GM12878 (cell line): ENCODE data around the gene TBC1D1. TPM values are rescaled to one million over a fixed set of nuclear protein-coding genes. Genes with fewer than 3 reads are reported as not detected.

Experiments
- ATAC-seq: fragments of 200-7000 bp; cut with Tn5 transposase; 3 replicates; pipeline ENCODE4 v1.9.1; 2020; ENCODE audit warnings: mild to moderate bottlenecking, moderate library complexity
- BruUV-seq: library from RNA; stranded (reverse); fragments of 400-500 nt; replicated peaks from 2 replicates; lab custom pipeline; 2021; lab: Mats Ljungman, UMichigan
- CTCF ChIA-PET: fragments of 300-600 bp; sonication (Branson Sonifier 250); formaldehyde crosslinking; extraction: SDS; loops from one replicate; lab custom pipeline; 2021; ENCODE audit warnings: inconsistent platforms; lab: Yijun Ruan, JAX
- POLR2A ChIA-PET: fragments of 350-600 bp; formaldehyde crosslinking; extraction: SDS; loops from one replicate; lab custom pipeline; 2021; ENCODE audit warnings: inconsistent platforms; lab: Charles Lee
- RAD21 ChIA-PET: fragments of 300-600 bp; sonication (Branson Sonifier 250); formaldehyde crosslinking; loops from one replicate; lab custom pipeline; 2023; ENCODE audit warnings: antibody characterized with exemption; ENCODE audit not compliant: unreplicated experiment; lab: Charles Lee
- SMC1A ChIA-PET: fragments of 300-600 bp; sonication (Branson Sonifier 250); formaldehyde crosslinking; loops from one replicate; lab custom pipeline; 2023; ENCODE audit not compliant: unreplicated experiment, uncharacterized antibody; lab: Charles Lee
- DNase-seq: peaks from one replicate; pipeline ENCODE4 v3.0.0-alpha.2; 2011; ENCODE audit warnings: low read depth, low spot score
- FAIRE-seq: peaks from 3 replicates; lab custom pipeline; 2011; peaks lifted over from hg19 to GRCh38; lab: Jason Lieb, UNC
- H2AFZ ChIP-seq: 2 replicates; pipeline ENCODE4 v1.6.0; 2011; ENCODE audit warnings: low read depth, low read length, control low read depth; ENCODE audit not compliant: control insufficient read depth
- H3K27ac ChIP-seq: 2 replicates; pipeline ENCODE4 v1.5.1; 2011; ENCODE audit warnings: control low read depth; ENCODE audit not compliant: control insufficient read depth, insufficient read depth
- H3K27me3 ChIP-seq, 2 experiments: replicated peaks in 1 of 2; 2 replicates each; pipeline versions ENCODE4 v1.6.0 to v1.6.1; 2011; ENCODE audit warnings: low read length in 1 of 2; ENCODE audit not compliant: control insufficient read depth in 2 of 2, insufficient read depth in 2 of 2
- H3K36me3 ChIP-seq, 2 experiments: 2 replicates each; pipeline ENCODE4 v1.5.1; 2011; ENCODE audit warnings: low read length in 1 of 2; ENCODE audit not compliant: control insufficient read depth in 2 of 2, insufficient read depth in 2 of 2
- H3K4me1 ChIP-seq: 2 replicates; pipeline ENCODE4 v1.6.1; 2011; ENCODE audit warnings: mild to moderate bottlenecking, low read length, moderate library complexity, mixed read lengths; ENCODE audit not compliant: control insufficient read depth, insufficient read depth
- H3K4me2 ChIP-seq: 2 replicates; pipeline ENCODE4 v1.6.0; 2011; ENCODE audit warnings: control low read depth; ENCODE audit not compliant: control insufficient read depth, insufficient read depth
- H3K4me3 ChIP-seq: fragments of 200-600 bp; sonication (generic); 2 replicates; pipeline ENCODE4 v1.5.1; 2016
- H3K79me2 ChIP-seq: 2 replicates; pipeline ENCODE4 v1.6.0; 2011; ENCODE audit warnings: low read length; ENCODE audit not compliant: control insufficient read depth, insufficient read depth
- H3K9ac ChIP-seq: 2 replicates; pipeline ENCODE4 v1.8.0; 2011; ENCODE audit warnings: low read length, control low read depth, mixed read lengths; ENCODE audit not compliant: control insufficient read depth, insufficient read depth
- H3K9me3 ChIP-seq: replicated peaks from 3 replicates; pipeline ENCODE4 v1.5.1; 2011; ENCODE audit warnings: mild to moderate bottlenecking, low read length; ENCODE audit not compliant: control insufficient read depth, insufficient read depth
- H4K20me1 ChIP-seq: 2 replicates; pipeline ENCODE4 v1.6.0; 2011; ENCODE audit not compliant: control insufficient read depth, insufficient read depth
- CBX3 ChIP-seq: fragments of 200-600 bp; sonication (generic); IDR thresholded peaks from 2 replicates; pipeline ENCODE4 v1.6.1; 2016; ENCODE audit warnings: low read depth, borderline replicate concordance
- CREB1 ChIP-seq: IDR thresholded peaks from 2 replicates; pipeline ENCODE4 v1.6.1; 2012; ENCODE audit warnings: low read depth, mild to moderate bottlenecking, inconsistent platforms
- E4F1 ChIP-seq: fragments of 450-650 bp; IDR thresholded peaks from 2 replicates; pipeline ENCODE4 v1.6.1; 2018; ENCODE audit warnings: borderline replicate concordance, mild to moderate bottlenecking; ENCODE audit not compliant: partially characterized antibody
- EP300 ChIP-seq, 2 experiments: fragments of 150-350 bp in 1 of 2; IDR thresholded peaks; 2 replicates each; pipeline ENCODE4 v1.6.1; 2011 to 2012; ENCODE audit warnings: low read depth in 2 of 2, low read length in 2 of 2, borderline replicate concordance in 1 of 2, improper control_type of control experiment in 1 of 2, inconsistent platforms in 1 of 2; ENCODE audit not compliant: control insufficient read depth in 1 of 2
- HDAC6 ChIP-seq: fragments of 200-600 bp; sonication (generic); IDR thresholded peaks from one replicate; pipeline ENCODE4 v1.8.0; 2017; ENCODE audit warnings: antibody characterized with exemption; ENCODE audit not compliant: unreplicated experiment
- WGBS: methylation state at CpG from one replicate; pipeline ENCODE4 v1.1.6; 2016; ENCODE audit warnings: low lambda C conversion rate; ENCODE audit not compliant: insufficient replicate concordance, insufficient coverage; ENCODE audit errors: missing lambda C conversion rate; 5-methylcytosine and 5-hydroxymethylcytosine counted together
- in situ Hi-C: fragments of 300-500 bp; cut with MboI; formaldehyde crosslinking; loops from 9 replicates; pipeline ENCODE4 v1.14.3; 2018; ENCODE audit warnings: mixed read lengths
- intact Hi-C: fragments of 100-400 bp; cut with micrococcal nuclease; formaldehyde crosslinking; loops from one replicate; pipeline ENCODE4 v1.14.2; 2022; ENCODE audit not compliant: unreplicated experiment
- polyA plus RNA-seq, 11 experiments: library from polyadenylated mRNA; depleted of rRNA in 4 of 11; unstranded in 6 of 11; stranded (reverse) in 5 of 11; fragments of >200 nt; fragmentation: Nextera tagmentation in 4 of 11; fragmentation: Illumina TruSeq in 1 of 11; extraction: Ambion mirVana in 4 of 11; extraction: Trizol in 1 of 11; gene quantifications; 1 replicate in 1 of 11; 2 replicates in 10 of 11; pipeline versions ENCODE4 v1.2.1 to v1.2.3, GENCODE V29; 2011 to 2016; ENCODE audit warnings: inconsistent platforms in 2 of 11, missing spikeins in 2 of 11, low read depth in 1 of 11
- total RNA-seq, 4 experiments: library from RNA; depleted of rRNA in 3 of 4; stranded (reverse); fragments of >200 nt in 3 of 4; fragmentation: Illumina TruSeq in 1 of 4; extraction: Trizol in 1 of 4; gene quantifications; 2 replicates each; pipeline versions ENCODE4 v1.2.1 to v1.2.3, GENCODE V29; 2013 to 2021

Gene TBC1D1
- total and polyA plus RNA-seq, 10 of the 15 experiments (the other 5 are each of a cell fraction or from before 2014, with no cell fraction given) = 5.3 to 102 (median 57.8) TPM

GRCh38 chr4:37946503-37947179, 55.8 kb downstream of the TBC1D1 start:
- Histone ChIP-seq H3K79me2 (no peaks in the 10 kb centered on the region; the same call in 1 of the 2 replicates), H3K27ac (no peak overlapping the region), H3K36me3 (no peaks in the 10 kb centered on the region), H2AFZ (no peak overlapping the region), H3K27me3 (no peaks in the 10 kb centered on the region), H3K4me1 (peaks cover 5% of the 10 kb centered on the region; the same call in 1 of the 2 replicates), H3K4me3 (no peak overlapping the region), H3K9ac (no peak overlapping the region), H3K4me2 (no peak overlapping the region), H3K9me3 (no peaks in the 10 kb centered on the region), H4K20me1 (no peaks in the 10 kb centered on the region)
- no TSS peak for BruUV-seq
- in situ Hi-C loops = no loop called here
- ChIA-PET RAD21 (no interaction called here), POLR2A (no interaction called here), CTCF (interaction anchor here (1.0 kb wide), 1 partner anchor 16 kb away, joined by 4 read pairs; no protein-coding TSS in a partner anchor), SMC1A (interaction anchor here (1.3 kb wide), 2 partner anchors 14 to 20 kb away, joined by 3 read pairs; no protein-coding TSS in a partner anchor)
- ATAC-seq (no peak), DNase-seq (no peak), FAIRE-seq (no peak)
- TF ChIP-seq CBX3 (no peak), CREB1 (no peak), E4F1 (no peak), HDAC6 (no peak), EP300 (IDR thresholded peaks at IDR 0.05; ENCODE audit: borderline replicate concordance in 1 of 2, control insufficient read depth in 1 of 2, low read depth in 2 of 2, low read length in 2 of 2) (no peak)
- intact Hi-C loops = no loop called here
- 76% methylated on average over 10 of the region's 10 CpGs for WGBS
